Raji (cell line): ENCODE data around the gene PHKG2.

Source experiments
- POLR2A ChIP-seq: IDR thresholded peaks from 2 replicates; pipeline ENCODE4 v1.6.1; 2011; ENCODE audit warnings: low read depth, low read length, control low read depth; ENCODE audit not compliant: insufficient read depth

The PHKG2 gene

DNA sequence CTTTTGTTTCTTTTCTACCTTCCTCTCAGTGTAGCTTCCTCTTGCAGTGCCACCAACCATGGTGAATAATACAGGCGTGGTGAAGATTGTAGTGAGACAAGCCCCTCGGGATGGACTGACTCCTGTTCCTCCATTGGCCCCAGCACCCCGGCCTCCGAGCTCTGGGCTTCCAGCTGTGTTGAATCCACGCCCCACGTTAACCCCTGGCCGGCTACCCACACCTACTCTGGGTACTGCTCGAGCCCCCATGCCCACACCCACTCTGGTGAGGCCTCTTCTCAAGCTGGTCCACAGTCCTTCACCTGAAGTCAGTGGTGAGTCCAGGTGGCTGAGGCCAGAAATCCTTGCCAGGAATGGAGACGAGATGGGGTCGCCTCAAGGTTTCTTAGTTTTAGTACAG is 25.3 kb upstream of the PHKG2 start:
- no peak for TF ChIP-seq POLR2A

DNA sequence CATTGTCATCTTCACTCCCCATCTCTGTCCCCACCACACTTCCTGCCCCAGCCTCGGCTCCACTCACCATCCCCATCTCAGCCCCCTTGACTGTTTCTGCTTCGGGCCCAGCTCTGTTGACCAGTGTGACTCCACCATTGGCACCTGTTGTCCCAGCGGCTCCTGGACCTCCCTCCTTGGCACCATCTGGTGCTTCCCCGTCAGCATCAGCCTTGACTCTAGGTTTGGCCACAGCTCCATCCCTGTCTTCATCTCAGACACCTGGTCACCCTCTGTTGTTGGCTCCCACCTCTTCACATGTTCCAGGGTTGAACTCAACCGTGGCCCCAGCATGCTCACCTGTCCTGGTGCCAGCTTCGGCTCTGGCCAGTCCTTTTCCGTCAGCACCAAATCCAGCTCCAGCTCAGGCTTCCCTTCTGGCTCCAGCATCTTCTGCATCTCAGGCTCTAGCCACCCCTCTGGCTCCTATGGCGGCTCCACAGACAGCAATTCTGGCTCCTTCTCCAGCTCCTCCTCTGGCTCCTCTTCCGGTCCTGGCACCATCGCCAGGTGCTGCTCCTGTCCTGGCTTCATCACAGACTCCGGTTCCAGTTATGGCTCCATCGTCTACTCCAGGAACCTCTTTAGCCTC is 24.4 kb upstream of the PHKG2 start:
- no peak for TF ChIP-seq POLR2A

DNA sequence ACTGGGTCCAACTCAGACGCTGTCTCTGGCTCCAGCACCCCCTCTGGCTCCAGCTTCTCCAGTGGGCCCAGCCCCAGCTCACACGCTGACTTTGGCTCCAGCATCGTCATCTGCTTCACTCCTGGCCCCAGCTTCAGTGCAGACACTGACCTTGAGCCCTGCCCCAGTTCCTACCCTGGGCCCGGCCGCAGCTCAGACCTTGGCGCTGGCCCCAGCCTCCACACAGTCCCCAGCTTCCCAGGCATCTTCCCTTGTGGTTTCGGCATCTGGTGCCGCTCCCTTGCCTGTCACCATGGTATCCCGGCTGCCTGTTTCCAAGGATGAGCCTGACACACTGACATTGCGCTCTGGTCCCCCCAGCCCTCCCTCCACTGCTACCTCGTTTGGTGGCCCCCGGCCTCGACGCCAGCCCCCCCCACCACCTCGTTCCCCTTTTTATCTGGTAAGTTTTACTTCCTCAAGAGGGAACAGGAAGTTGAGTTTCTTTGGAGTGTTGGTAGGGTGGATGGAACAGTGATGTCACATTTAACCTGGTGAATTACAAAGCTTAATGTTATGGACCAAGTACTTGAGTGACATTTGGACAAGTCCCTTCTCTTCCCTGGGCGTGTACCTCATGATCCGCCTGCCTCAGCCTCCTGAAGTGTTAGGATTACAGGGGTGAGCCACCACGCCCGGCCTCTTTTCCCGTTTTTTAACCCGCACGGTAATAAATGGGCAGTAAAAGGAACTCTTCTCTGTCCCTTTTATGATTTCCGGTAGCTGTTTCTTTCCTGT is 23.4 kb upstream of the PHKG2 start:
- TF ChIP-seq POLR2A: no peak

DNA sequence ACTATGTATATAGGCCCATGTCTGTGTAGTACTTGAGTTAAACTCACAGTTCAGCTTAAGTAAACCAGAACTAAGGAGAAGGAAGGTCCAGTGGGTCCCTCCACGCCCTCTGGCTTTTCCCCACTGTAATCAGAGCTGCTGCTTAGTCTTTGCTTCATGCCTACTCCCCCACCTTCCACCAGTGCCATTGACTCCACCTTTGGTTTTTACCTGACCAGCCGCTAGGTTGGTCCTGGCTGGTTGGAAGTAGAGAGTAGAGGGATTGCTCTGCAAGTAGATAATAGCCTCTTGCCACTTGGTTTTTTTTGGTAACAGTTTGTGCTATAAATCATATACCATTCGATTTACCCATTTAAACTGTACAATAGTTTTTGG is 22.8 kb upstream of the PHKG2 start:
- no peak for TF ChIP-seq POLR2A

DNA sequence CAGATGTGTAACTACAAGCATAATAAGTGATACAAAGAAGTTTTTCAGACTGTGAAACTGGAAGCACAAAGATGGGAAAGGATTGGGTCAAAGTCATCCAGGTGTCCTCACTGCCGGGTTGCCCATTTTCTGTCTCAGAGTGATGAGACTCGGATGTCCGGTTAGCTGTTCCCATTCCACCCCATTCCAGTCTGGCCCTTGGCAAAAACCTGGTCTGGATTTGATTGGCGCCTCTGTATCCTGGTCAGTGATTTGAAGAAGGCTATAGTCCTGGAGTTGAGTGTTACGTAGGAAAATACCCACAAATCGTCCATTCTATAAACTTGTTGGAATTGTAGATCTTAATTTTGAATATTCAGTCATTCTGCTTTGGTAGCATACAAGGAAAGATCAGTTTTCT is 19.9 kb upstream of the PHKG2 start:
- no peak for TF ChIP-seq POLR2A

DNA sequence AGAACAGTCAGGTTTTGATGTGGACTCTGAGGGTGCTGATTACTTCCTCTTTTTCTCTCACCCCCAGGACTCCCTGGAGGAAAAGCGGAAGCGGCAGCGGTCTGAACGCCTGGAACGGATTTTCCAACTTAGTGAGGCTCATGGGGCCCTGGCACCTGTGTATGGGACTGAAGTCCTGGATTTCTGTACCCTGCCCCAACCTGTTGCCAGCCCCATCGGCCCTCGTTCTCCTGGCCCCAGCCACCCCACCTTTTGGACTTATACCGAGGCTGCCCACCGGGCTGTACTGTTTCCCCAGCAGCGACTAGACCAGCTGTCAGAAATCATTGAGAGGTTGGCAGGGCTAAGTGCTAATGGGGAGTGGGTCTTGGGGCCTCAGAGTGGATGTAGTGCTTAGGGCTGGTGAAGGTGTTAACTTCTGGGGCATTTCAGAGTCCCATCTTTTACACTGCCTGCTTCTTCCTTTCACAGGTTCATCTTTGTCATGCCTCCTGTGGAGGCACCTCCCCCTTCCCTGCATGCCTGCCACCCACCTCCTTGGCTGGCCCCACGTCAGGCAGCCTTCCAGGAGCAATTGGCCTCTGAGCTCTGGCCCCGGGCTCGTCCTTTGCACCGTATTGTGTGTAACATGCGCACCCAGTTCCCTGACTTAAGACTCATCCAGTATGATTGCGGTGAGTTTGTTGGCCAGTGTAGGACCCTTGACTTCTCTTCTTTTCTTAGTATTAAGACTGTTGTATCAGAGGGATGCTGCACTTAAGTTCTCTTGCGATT is 19.1 kb upstream of the PHKG2 start:
- TF ChIP-seq POLR2A: no peak

DNA sequence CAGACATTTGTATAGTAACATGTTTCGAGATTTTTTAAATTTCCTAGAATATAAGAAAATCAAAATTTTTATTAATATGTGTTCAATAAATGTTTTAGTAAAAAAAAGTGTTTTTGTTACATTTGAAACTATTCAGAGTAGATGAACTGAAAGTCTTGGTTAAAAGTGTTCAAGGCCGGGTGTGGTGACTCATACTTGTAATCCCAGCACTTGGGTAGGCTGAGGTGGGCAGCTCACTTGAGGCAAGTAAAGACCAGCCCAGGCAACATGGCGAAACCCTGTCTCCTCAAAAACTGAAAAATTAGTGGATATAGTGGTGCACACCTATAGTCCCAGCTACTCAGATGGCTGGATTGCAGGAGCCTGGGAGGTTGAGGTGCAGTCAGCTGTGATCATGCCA is 16.8 kb upstream of the PHKG2 start:
- no peak for TF ChIP-seq POLR2A

DNA sequence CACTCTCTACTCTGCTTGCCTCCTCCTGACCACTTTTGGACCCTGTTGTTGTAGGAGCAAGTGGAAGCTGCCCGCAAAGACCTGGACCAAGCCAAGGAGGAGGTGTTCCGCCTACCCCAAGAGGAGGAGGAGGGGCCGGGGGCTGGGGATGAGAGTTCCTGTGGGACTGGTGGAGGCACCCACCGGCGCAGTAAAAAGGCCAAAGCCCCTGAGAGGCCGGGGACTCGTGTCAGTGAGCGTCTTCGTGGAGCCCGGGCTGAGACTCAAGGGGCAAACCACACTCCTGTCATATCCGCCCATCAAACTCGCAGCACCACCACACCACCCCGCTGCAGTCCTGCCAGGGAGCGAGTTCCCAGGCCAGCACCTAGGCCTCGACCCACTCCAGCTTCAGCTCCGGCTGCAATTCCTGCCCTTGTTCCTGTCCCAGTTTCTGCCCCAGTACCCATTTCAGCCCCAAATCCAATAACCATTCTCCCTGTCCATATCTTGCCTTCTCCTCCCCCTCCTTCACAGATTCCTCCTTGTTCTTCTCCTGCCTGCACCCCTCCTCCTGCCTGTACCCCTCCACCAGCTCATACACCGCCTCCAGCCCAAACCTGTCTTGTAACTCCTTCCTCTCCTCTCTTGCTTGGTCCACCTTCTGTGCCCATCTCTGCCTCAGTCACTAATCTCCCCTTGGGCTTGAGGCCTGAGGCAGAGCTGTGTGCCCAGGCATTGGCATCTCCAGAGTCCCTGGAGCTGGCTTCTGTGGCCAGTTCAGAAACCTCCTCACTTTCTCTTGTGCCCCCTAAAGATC is 11.0 kb upstream of the PHKG2 start:
- TF ChIP-seq POLR2A: no peak

DNA sequence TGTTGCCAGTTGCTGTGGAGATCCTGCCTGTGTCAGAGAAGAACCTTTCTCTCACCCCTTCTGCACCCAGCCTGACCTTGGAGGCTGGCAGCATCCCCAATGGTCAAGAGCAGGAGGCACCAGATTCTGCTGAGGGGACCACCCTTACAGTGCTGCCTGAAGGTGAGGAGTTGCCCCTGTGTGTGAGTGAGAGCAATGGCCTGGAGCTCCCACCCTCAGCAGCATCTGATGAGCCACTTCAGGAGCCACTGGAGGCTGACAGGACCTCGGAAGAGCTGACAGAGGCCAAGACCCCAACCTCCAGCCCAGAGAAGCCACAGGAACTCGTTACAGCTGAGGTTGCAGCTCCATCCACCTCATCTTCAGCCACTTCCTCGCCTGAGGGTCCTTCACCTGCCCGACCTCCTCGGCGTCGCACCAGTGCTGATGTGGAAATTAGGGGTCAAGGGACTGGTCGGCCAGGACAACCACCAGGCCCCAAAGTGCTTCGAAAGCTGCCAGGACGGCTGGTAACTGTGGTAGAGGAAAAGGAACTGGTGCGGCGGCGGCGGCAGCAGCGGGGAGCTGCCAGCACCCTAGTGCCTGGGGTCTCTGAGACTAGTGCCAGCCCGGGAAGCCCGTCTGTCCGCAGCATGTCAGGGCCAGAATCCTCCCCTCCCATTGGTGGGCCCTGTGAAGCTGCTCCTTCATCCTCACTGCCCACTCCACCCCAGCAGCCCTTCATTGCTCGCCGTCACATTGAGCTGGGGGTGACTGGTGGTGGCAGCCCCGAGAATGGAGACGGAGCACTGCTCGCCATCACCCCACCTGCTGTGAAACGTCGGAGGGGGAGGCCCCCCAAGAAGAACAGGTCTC is 10.2 kb upstream of the PHKG2 start:
- no peak for TF ChIP-seq POLR2A

DNA sequence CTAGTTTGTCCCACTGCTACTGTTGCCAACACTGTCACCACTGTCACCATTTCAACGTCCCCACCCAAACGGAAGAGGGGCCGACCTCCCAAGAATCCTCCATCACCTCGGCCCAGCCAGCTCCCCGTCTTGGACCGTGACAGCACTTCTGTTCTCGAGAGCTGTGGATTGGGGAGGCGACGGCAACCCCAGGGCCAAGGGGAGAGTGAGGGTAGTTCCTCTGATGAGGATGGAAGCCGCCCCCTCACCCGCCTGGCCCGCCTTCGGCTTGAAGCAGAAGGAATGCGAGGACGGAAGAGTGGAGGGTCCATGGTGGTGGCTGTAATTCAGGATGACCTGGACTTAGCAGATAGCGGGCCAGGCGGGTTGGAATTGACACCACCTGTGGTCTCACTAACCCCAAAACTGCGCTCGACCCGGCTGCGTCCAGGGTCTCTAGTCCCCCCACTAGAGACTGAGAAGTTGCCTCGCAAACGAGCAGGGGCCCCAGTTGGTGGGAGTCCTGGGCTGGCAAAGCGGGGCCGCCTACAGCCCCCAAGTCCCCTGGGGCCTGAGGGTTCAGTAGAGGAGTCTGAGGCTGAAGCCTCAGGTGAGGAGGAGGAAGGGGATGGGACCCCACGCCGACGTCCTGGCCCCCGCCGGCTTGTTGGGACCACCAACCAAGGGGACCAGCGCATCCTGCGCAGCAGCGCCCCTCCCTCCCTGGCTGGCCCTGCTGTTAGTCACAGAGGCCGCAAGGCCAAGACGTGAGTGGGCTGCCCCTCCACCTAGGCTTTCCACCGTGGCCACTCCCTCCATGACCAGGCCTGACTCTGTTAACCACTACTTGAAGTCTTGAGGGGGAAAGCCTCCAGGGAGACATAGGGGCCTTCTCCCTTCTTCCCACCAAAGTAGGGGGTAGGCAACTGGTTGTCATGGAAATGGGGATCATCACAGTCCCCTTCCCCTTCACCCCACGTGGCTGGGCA is 9.0 kb upstream of the PHKG2 start:
- no peak for TF ChIP-seq POLR2A

DNA sequence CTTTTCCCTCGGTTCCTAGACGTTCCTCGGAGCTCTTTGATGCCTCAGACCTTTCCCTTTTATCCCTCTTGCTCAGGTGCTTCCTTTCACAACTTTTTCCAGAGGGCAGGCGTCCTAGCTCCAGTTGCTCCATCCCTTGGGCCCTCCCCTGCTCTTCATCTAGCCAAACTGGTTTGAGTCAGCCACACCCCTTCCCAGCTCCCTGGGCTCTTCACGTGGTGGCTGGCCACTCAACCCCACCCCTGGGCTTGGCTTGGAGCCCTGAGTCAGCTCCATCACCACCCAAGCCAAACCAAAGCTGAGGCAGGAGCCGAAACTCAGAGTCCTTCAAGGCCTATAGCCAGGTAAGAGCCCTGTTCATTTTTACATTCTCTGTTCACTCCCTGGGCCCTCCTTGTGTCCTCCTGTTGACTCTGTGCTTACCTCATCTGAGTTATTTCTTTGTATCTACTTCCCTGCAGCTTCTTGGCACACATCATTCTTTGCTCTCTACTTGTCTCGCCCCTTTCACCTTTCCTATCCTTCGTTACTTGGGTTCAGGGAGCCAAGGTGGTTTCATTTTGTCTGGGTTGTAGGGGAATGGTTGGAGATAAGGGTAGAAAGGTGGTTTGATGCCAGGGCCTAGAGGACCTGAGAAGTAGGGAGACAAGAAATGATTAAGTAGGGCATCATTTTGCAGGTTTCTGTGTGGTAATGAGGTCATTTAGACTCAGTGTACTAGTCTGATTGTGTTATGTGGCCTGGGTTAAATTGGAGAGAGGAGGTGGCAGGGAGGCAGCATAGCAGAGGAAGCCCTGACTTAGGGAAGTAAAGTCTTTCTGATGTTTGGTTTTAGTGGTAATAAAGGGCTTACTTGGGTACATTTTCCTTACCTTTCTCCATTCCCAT is 7.6 kb upstream of the PHKG2 start:
- no peak for TF ChIP-seq POLR2A

DNA sequence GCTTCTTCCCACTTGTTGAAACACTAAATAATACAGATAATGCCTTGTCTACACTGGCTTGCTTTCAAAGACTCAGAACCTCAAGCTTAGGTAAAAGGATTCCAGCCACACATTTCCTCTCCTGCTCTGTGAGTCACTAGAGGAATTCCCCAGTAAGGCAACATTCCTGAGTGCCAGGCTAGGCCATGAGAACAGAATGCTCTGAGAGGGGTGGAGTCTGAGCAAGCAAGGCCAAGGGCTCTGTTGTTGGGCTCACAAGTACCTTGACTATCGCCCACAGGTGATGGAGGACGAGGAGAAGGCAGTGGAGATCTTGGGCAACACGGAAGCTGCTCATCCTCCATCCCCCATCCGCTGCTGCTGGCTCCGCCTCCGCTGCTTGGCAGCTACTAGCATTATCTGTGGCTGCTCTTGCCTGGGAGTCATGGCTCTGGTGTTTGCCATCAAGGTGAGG is 6.7 kb upstream of the PHKG2 start:
- TF ChIP-seq POLR2A: no peak
